ENCODE data around the gene RPAP3. TPM values are rescaled to one million over a fixed set of nuclear protein-coding genes. Genes with fewer than 3 reads are reported as not detected.

The RPAP3 gene
- total and polyA plus RNA-seq, 9 of the 15 experiments (the other 6 are each of a cell fraction or from before 2014, with no cell fraction given) = 40.0 to 92.1 (median 54.1) TPM

- TF ChIP-seq COPS2 (conservative IDR thresholded peaks at IDR 0.05) = no peak
- TF ChIP-seq ELF1 (tag; IDR thresholded peaks at IDR 0.05) = no peak
- TF ChIP-seq, protein P1, sequence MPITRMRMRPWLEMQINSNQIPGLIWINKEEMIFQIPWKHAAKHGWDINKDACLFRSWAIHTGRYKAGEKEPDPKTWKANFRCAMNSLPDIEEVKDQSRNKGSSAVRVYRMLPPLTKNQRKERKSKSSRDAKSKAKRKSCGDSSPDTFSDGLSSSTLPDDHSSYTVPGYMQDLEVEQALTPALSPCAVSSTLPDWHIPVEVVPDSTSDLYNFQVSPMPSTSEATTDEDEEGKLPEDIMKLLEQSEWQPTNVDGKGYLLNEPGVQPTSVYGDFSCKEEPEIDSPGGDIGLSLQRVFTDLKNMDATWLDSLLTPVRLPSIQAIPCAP (CRISPR knock-in tag; IDR thresholded peaks at IDR 0.05; ENCODE audit: borderline replicate concordance) = no peak
- no peak for TF ChIP-seq RB1 (IDR thresholded peaks at IDR 0.05; ENCODE audit: low read depth)
These were observed 39.7 kb upstream of the RPAP3 start (continued) for GRCh38 chr12:47745485-47746041.

- peaks cover 23 to 65% of the 10 kb centered on the region in 2 experiments for H3K27me3 ChIP-seq (ENCODE audit: control insufficient read depth in 2 of 2, insufficient read depth in 2 of 2, low read length in 2 of 2)
- TF ChIP-seq GATAD2A (IDR thresholded peaks at IDR 0.05) (no peak), ZNF764 (CRISPR knock-in tag; IDR thresholded peaks at IDR 0.05; ENCODE audit: low read depth) (no peak), ZBTB11 (CRISPR knock-in tag; IDR thresholded peaks at IDR 0.05) (no peak), ZNF23 (CRISPR knock-in tag; IDR thresholded peaks at IDR 0.05) (no peak), ZBTB49 (CRISPR knock-in tag; IDR thresholded peaks at IDR 0.05; ENCODE audit: borderline replicate concordance) (no peak), HNRNPLL (IDR thresholded peaks at IDR 0.05; ENCODE audit: low read depth, low read length, poor library complexity, severe bottlenecking) (peak; percentile 12), ZNF707 (CRISPR knock-in tag; conservative IDR thresholded peaks at IDR 0.05) (no peak)
These were observed 39.1 kb upstream of the RPAP3 start for GRCh38 chr12:47744778-47745436.

More at GRCh38 chr12:47744778-47745436, 39.1 kb upstream of the RPAP3 start:
- Histone ChIP-seq H3K4me3 (no peak overlapping the region), H3K9me1 (ENCODE audit: control insufficient read depth, insufficient read depth, low read length) (no peaks in the 10 kb centered on the region), H3K36me3 (ENCODE audit: control insufficient read depth, insufficient read depth, low read length) (no peaks in the 10 kb centered on the region), H3K79me2 (ENCODE audit: control insufficient read depth, insufficient read depth, low read length) (no peaks in the 10 kb centered on the region), H3K4me1 (replicated peaks in 1 of 2; ENCODE audit: control insufficient read depth in 2 of 2, insufficient read depth in 2 of 2, low read length in 2 of 2) (peaks cover 12 to 40% of the 10 kb centered on the region in 2 experiments), H3K27ac (ENCODE audit: extremely low read depth, low read depth, low read length) (no peak overlapping the region), H3K4me2 (ENCODE audit: insufficient read depth, low read length) (no peak overlapping the region), H2AFZ (ENCODE audit: low read depth, low read length) (no peak overlapping the region), H3K9ac (ENCODE audit: insufficient read depth in 1 of 2, low read depth in 2 of 2, low read length in 2 of 2) (peak overlapping the region in 1 of 2 experiments; percentile 61; a peak in 1 of 4 replicates), H4K20me1 (replicated peaks; ENCODE audit: control insufficient read depth, insufficient read depth, low read length) (no peaks in the 10 kb centered on the region; the same call in 1 of the 2 replicates), H3K9me3 (replicated peaks; ENCODE audit: control insufficient read depth, insufficient read depth, low read depth, low read length) (no peaks in the 10 kb centered on the region)
- FAIRE-seq = peak; percentile 23
- intact Hi-C loops (cut with micrococcal nuclease) (loop anchor here (2.0 kb wide), 1 partner anchor 22 kb away; no protein-coding TSS in a partner anchor), in situ Hi-C loops (cut with MboI) (no loop called here)
- ATAC-seq = peak; percentile 25; the same call in 2 of the 3 replicates
- POLR2A ChIA-PET = interaction anchor here (0.6 to 1.4 kb wide), 8 partner anchors 10 to 105 kb away, joined by 3 to 4 read pairs (median 3); partner anchors contain the start of gene RAPGEF3
- DNase-seq (ENCODE audit: extremely low read depth in 1 of 4, low spot score in 3 of 4) = peak in 1 of 4 experiments; percentile 27
- CTCF ChIA-PET (ENCODE audit: low intra/inter-chr PET ratio) = interaction anchor here (1.3 to 5.5 kb wide), 4 partner anchors 15 to 93 kb away, joined by 6 to 59 read pairs (median 29); no protein-coding TSS in a partner anchor
- BruUV-seq (replicated peaks) = no TSS peak
- 13% methylated on average over 8 of the region's 8 CpGs for WGBS (ENCODE audit: insufficient coverage, low coverage, missing lambda C conversion rate)

Data from K562 (cell line).